Esophagus mucosa (tissue), 1 donor: ENCODE results near the gene SNX25. TPM values are rescaled to one million over a fixed set of nuclear protein-coding genes. Genes with fewer than 3 reads are reported as not detected.
"Not testable (repeated sequence)": the region's sequence is repeated elsewhere in the genome, so short reads cannot be mapped to it uniquely, and the experiment has no call there.

Experiments used
- ATAC-seq: fragments of 200-7000 bp; cut with Tn5 transposase; one replicate; pipeline ENCODE4 v1.9.1; 2020
- total RNA-seq: library from RNA; stranded (reverse); gene quantifications from one replicate; pipeline ENCODE4 v1.2.4, GENCODE V29; 2023
- donor health status: DM: yes; HTN: yes; CAD: no.

The SNX25 gene
- total RNA-seq, 1 donor from 2014 or later: 7.4 TPM

GRCh38 chr4:185307136-185307950 lies 97.9 kb downstream of the SNX25 start:
- peak; percentile 62 for ATAC-seq

GRCh38 chr4:185309770-185310169 lies 100.4 kb downstream of the SNX25 start:
- ATAC-seq: no peak

GRCh38 chr4:185311113-185311888 lies 101.9 kb downstream of the SNX25 start:
- ATAC-seq: no peak

GRCh38 chr4:185312699-185313098 lies 103.3 kb downstream of the SNX25 start:
- no peak for ATAC-seq

- not testable (repeated sequence) for ATAC-seq
These were observed 108.1 kb downstream of the SNX25 start for GRCh38 chr4:185317462-185317861.

GRCh38 chr4:185317880-185318279 lies 108.5 kb downstream of the SNX25 start:
- no peak for ATAC-seq

GRCh38 chr4:185318679-185319078 lies 109.3 kb downstream of the SNX25 start:
- ATAC-seq: no peak

GRCh38 chr4:185322803-185323202 lies 113.4 kb downstream of the SNX25 start:
- ATAC-seq: no peak

- no peak for ATAC-seq
These were observed 114.2 kb downstream of the SNX25 start for GRCh38 chr4:185323606-185324005.

- ATAC-seq: not testable (repeated sequence)
These were observed 115.0 kb downstream of the SNX25 start for GRCh38 chr4:185324361-185324760.

GRCh38 chr4:185325721-185326120 lies 116.3 kb downstream of the SNX25 start:
- ATAC-seq: not testable (repeated sequence)

- ATAC-seq: no peak
These were observed 119.2 kb downstream of the SNX25 start for GRCh38 chr4:185328586-185328985.

GRCh38 chr4:185329879-185330510 lies 120.6 kb downstream of the SNX25 start:
- not testable (repeated sequence) for ATAC-seq

- ATAC-seq: no peak
These were observed 123.4 kb downstream of the SNX25 start for GRCh38 chr4:185332575-185333464.

- no peak for ATAC-seq
These were observed 124.9 kb downstream of the SNX25 start for GRCh38 chr4:185334326-185334725.

- ATAC-seq: no peak
These were observed 126.2 kb downstream of the SNX25 start for GRCh38 chr4:185335579-185335978.

GRCh38 chr4:185339941-185340340 lies 130.5 kb downstream of the SNX25 start:
- ATAC-seq: no peak

GRCh38 chr4:185341377-185341776 lies 132.0 kb downstream of the SNX25 start:
- ATAC-seq: no peak

GRCh38 chr4:185341841-185342240 lies 132.4 kb downstream of the SNX25 start:
- ATAC-seq: no peak

GRCh38 chr4:185343726-185344581 lies 134.6 kb downstream of the SNX25 start:
- no peak for ATAC-seq
